ENCODE data around the gene MYOG. TPM values are rescaled to one million over a fixed set of nuclear protein-coding genes. Genes with fewer than 3 reads are reported as not detected.

The MYOG gene
- total and polyA plus RNA-seq, 7 donors, result not detected

GRCh38 chr1:203122159-203122558 lies 36.3 kb upstream of the MYOG start:
- intact Hi-C loops (cut with DNase I), result no loop called here
- WGBS, 2 donors, result 90 to 93% methylated on average over 2 of the region's 2 CpGs
- TF ChIP-seq POLR2A (IDR thresholded peaks at IDR 0.05), result no peak
- no peak for TF ChIP-seq POLR2AphosphoS5 (IDR thresholded peaks at IDR 0.05)
- TF ChIP-seq EP300 (IDR thresholded peaks at IDR 0.05), result no peak
- no peak for TF ChIP-seq CTCF (IDR thresholded peaks at IDR 0.05)
- H3K4me3 ChIP-seq, result no peak overlapping the region
- DNase-seq, result peak; percentile 17
- H3K27me3 ChIP-seq, result peaks cover 0 to 71% (median 40%) of the 10 kb centered on the region in 3 donors
- H3K9me3 ChIP-seq, result no peaks in the 10 kb centered on the region
- H3K36me3 ChIP-seq, result no peaks in the 10 kb centered on the region
- H3K4me1 ChIP-seq, result peaks cover 0 to 19% (median 9%) of the 10 kb centered on the region in 4 donors
- H3K27ac ChIP-seq, result no peak overlapping the region

- H3K9me3 ChIP-seq, result no peaks in the 10 kb centered on the region
- WGBS, 2 donors, result 53 to 59% methylated on average over 11 of the region's 11 CpGs
- H3K27ac ChIP-seq, result no peak overlapping the region
- H3K36me3 ChIP-seq, result no peaks in the 10 kb centered on the region
- TF ChIP-seq CTCF (IDR thresholded peaks at IDR 0.05) (no peak), POLR2AphosphoS5 (IDR thresholded peaks at IDR 0.05) (no peak)
- H3K4me3 ChIP-seq, result no peak overlapping the region
- peaks cover 0 to 71% (median 32%) of the 10 kb centered on the region in 3 donors for H3K27me3 ChIP-seq
- intact Hi-C loops (cut with DNase I), result loop anchor here (2.0 kb wide), 1 partner anchor 83 kb away; no protein-coding TSS in a partner anchor
- peak; percentile 26 for DNase-seq
- peaks cover 0 to 11% (median 6%) of the 10 kb centered on the region in 4 donors for H3K4me1 ChIP-seq
Measured at GRCh38 chr1:203121186-203122015, 35.6 kb upstream of the MYOG start.

GRCh38 chr1:203120325-203121153 lies 34.7 kb upstream of the MYOG start:
- Histone ChIP-seq H3K9me3 (no peaks in the 10 kb centered on the region), H3K4me3 (no peak overlapping the region), H3K36me3 (no peaks in the 10 kb centered on the region), H3K27me3 (peaks cover 0 to 68% (median 31%) of the 10 kb centered on the region in 3 donors), H3K4me1 (peaks cover 0 to 7% (median 4%) of the 10 kb centered on the region in 4 donors), H3K27ac (no peak overlapping the region)
- DNase-seq, result peak; percentile 46
- TF ChIP-seq EP300 (IDR thresholded peaks at IDR 0.05), result no peak
- no peak for TF ChIP-seq POLR2AphosphoS5 (IDR thresholded peaks at IDR 0.05)
- TF ChIP-seq POLR2A (IDR thresholded peaks at IDR 0.05), result no peak
- TF ChIP-seq CTCF (IDR thresholded peaks at IDR 0.05), result no peak
- intact Hi-C loops (cut with DNase I), result loop anchor here (2.0 kb wide), 1 partner anchor 82 kb away; no protein-coding TSS in a partner anchor
- WGBS, 2 donors, result 76 to 79% methylated on average over 7 of the region's 7 CpGs

GRCh38 chr1:203117611-203118575 lies 32.1 kb upstream of the MYOG start:
- peaks cover 0 to 7% (median 4%) of the 10 kb centered on the region in 4 donors for H3K4me1 ChIP-seq
- 18 to 29% methylated on average over 35 of the region's 35 CpGs for WGBS, 2 donors
- H3K4me3 ChIP-seq, result no peak overlapping the region
- H3K36me3 ChIP-seq, result no peaks in the 10 kb centered on the region
- H3K9me3 ChIP-seq, result no peaks in the 10 kb centered on the region
- DNase-seq, result peak; percentile 80
- peak in 3 of 4 experiments; percentile 50 to 77 (median 56) for TF ChIP-seq CTCF (IDR thresholded peaks at IDR 0.05)
- no peak for TF ChIP-seq EP300 (IDR thresholded peaks at IDR 0.05)
- intact Hi-C loops (cut with DNase I), result loop anchor here (2.0 kb wide), 1 partner anchor 99 kb away; no protein-coding TSS in a partner anchor
- H3K27ac ChIP-seq, result no peak overlapping the region
- H3K27me3 ChIP-seq, result peaks cover 0 to 47% (median 21%) of the 10 kb centered on the region in 3 donors
